NT2/D1 (cell line): ENCODE data around the gene RGS19.

Source experiments
- DNase-seq: peaks from one replicate; pipeline ENCODE4 v3.0.0-alpha.2; 2011; ENCODE audit warnings: low read depth, low spot score
- H3K27me3 ChIP-seq: 2 replicates; pipeline ENCODE4 v1.6.0; 2011; ENCODE audit warnings: mild to moderate bottlenecking; ENCODE audit not compliant: insufficient read length, insufficient read depth
- H3K36me3 ChIP-seq: 2 replicates; pipeline ENCODE4 v1.6.1; 2011; ENCODE audit warnings: mild to moderate bottlenecking, low read length, mixed read lengths; ENCODE audit not compliant: insufficient read depth, insufficient read length
- H3K4me1 ChIP-seq: 2 replicates; pipeline ENCODE4 v1.5.1; 2011; ENCODE audit not compliant: insufficient read depth, insufficient read length
- H3K4me3 ChIP-seq: 2 replicates; pipeline ENCODE4 v1.5.1; 2011; ENCODE audit warnings: low read depth; ENCODE audit not compliant: insufficient read length
- H3K9ac ChIP-seq: 2 replicates; pipeline ENCODE4 v1.6.0; 2011; ENCODE audit warnings: low read depth; ENCODE audit not compliant: insufficient read length
- H3K9me3 ChIP-seq: 2 replicates; pipeline ENCODE4 v1.5.1; 2011; ENCODE audit warnings: mild to moderate bottlenecking, low read length; ENCODE audit not compliant: insufficient read depth
- SUZ12 ChIP-seq: IDR thresholded peaks from 2 replicates; pipeline ENCODE4 v1.6.1; 2011; ENCODE audit not compliant: insufficient read length, insufficient read depth; ENCODE audit errors: extremely low read depth
- YY1 ChIP-seq: IDR thresholded peaks from 2 replicates; pipeline ENCODE4 v1.6.1; 2011; ENCODE audit not compliant: insufficient read length, insufficient read depth
- ZNF274 ChIP-seq: IDR thresholded peaks from 2 replicates; pipeline ENCODE4 v1.6.1; 2011; ENCODE audit warnings: mild to moderate bottlenecking, low read depth, low read length

Gene RGS19

DNA sequence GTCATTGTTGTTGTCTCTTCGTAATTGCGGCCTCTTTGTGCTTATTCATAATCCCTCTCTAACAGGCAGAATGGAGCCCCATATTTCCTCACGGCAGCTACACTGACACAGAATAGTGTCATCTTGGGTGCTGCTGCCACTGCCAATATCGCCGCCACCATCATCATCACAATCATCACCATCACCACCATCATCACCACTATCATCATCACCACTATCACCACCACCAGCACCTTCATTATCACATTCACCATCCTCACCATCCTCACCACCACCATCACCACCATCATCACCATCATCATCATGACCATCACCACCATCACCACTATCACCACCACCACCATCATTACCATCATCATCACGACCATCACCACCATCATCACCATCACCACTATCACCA lies 17.2 kb upstream of the RGS19 start:
- DNase-seq: no peak
- no peak for TF ChIP-seq YY1
- TF ChIP-seq SUZ12: no peak
- no peak for TF ChIP-seq ZNF274

DNA sequence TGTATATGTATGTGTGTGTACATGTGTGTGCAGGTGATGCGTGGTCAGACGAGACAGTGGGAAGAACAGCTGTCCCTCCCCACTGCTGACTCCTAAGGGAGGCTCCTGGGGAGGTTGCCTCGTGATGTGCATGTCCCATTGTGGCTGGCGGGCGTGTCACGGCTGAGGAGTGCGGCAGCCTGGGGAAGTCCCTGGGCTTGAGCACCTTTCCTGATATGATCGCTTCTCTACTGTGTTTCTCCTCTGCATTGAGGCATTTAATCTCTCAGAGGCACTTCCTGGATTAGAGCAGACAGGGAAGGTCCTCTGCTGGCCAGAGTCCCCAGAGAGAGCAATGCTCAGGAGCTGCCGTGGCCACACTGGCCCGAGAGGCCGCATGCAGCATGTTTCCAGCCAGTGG lies 16.6 kb upstream of the RGS19 start:
- H3K4me3 ChIP-seq: no peak overlapping the region
- peaks cover 19% of the 10 kb centered on the region for H3K4me1 ChIP-seq
- no peaks in the 10 kb centered on the region for H3K9me3 ChIP-seq
- peaks cover 11% of the 10 kb centered on the region for H3K27me3 ChIP-seq
- H3K9ac ChIP-seq: no peak overlapping the region
- TF ChIP-seq ZNF274 (no peak), SUZ12 (no peak), YY1 (no peak)
- DNase-seq: no peak
- H3K36me3 ChIP-seq: no peaks in the 10 kb centered on the region

More for the DNA sequence above, 17.2 kb upstream of the RGS19 start:
- Histone ChIP-seq H3K36me3 (no peaks in the 10 kb centered on the region), H3K9me3 (no peaks in the 10 kb centered on the region), H3K27me3 (peaks cover 17% of the 10 kb centered on the region), H3K4me1 (peaks cover 18% of the 10 kb centered on the region), H3K4me3 (no peak overlapping the region), H3K9ac (no peak overlapping the region)

DNA sequence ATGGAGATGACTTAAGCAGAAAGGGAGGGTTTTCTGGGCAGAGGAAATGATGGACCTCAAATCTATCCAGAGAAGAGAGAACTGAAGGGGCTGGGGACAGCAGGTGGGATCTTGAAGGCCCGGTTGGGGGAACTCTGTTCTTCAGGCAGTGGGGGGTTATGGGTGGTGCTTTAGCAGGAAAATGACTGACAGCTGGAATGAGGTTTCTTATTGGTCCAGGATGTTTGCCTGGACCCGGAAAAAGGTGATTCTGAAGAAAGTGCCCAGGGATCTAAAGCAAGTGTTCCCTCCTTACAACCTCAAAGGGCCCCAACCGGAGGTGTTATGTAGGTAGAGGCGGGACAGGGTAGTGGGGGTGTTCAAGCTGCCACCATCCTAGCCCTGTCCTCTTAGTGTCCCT lies 16.1 kb upstream of the RGS19 start:
- Histone ChIP-seq H3K4me1 (peaks cover 19% of the 10 kb centered on the region), H3K9ac (no peak overlapping the region), H3K9me3 (no peaks in the 10 kb centered on the region), H3K4me3 (no peak overlapping the region), H3K27me3 (peaks cover 6% of the 10 kb centered on the region), H3K36me3 (no peaks in the 10 kb centered on the region)
- no peak for DNase-seq
- TF ChIP-seq SUZ12 (no peak), ZNF274 (no peak), YY1 (no peak)

DNA sequence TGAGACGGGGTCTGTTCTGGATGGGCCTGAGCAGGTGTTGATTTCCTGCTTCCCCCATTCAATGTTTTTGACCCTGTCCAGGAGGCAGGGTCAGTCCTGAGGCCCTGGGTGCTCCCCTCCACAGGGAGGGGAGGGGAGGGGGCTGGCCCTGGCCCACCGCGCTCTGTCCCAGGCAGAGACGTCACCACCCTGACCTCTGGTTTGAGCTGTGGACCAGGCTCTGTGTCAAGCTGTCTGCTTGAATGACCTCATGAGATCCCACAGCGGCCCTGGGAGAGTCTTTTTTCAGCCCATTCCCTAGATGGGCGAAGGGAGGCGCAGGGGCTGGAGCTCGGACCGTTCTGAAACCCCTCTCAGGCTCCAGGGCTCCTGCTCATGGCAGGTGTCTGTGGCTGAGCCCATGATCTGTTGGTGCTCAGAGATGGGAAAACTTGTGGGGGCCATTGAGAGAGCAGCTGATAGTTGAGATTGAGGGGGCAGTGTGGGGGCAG lies 13.7 kb upstream of the RGS19 start:
- no peak overlapping the region for H3K4me3 ChIP-seq
- DNase-seq: no peak
- no peak for TF ChIP-seq SUZ12

DNA sequence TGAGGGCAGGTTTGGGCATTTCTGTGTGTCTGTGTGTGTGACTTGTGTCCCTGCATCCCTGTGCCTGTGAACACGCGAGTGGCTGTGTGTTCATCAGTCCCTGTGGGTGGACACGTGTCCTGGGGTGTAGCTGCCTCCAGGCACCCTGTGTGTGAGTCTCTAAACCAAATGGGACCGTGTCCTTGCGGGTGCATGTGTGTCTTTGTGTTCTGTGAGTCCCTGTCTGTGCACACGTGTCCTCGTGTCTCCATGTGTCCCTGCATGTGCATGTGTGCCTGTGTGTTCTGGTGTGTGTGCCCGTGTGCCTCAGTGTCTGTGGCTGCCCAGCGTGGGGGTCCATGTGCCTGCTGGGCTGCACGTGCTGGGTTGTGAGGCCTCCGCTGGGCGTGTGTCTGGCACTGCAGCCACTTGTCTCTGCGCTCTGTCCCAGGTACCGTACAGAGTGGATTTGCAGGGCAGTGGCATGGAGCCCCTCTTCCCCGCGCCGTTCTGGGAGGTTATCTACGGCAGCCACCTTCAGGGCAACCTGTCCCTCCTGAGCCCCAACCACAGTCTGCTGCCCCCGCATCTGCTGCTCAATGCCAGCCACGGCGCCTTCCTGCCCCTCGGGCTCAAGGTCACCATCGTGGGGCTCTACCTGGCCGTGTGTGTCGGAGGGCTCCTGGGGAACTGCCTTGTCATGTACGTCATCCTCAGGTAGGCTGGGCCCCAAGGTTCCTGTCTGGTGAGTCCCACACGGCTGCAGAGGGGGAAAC lies 13.1 kb upstream of the RGS19 start:
- 0 out of 2 replicates have a peak, but pooled peaks cover 5% of the 10 kb centered on the region for H3K9me3 ChIP-seq
- H3K4me3 ChIP-seq: no peak overlapping the region
- H3K36me3 ChIP-seq: no peaks in the 10 kb centered on the region
- TF ChIP-seq ZNF274: no peak
- TF ChIP-seq YY1: no peak
- TF ChIP-seq SUZ12: no peak
- no peak for DNase-seq
- no peak overlapping the region for H3K9ac ChIP-seq
- peaks cover 19% of the 10 kb centered on the region for H3K27me3 ChIP-seq
- H3K4me1 ChIP-seq: peaks cover 10% of the 10 kb centered on the region

More for the DNA sequence above, 13.7 kb upstream of the RGS19 start:
- H3K36me3 ChIP-seq: no peaks in the 10 kb centered on the region
- no peak overlapping the region for H3K9ac ChIP-seq
- peaks cover 19% of the 10 kb centered on the region for H3K27me3 ChIP-seq
- peaks cover 10% of the 10 kb centered on the region for H3K4me1 ChIP-seq
- H3K9me3 ChIP-seq: no peaks in the 10 kb centered on the region

GRCh38 chr20:64091770-64092169 lies 12.5 kb upstream of the RGS19 start:
- Histone ChIP-seq H3K36me3 (no peaks in the 10 kb centered on the region), H3K27me3 (peaks cover 21% of the 10 kb centered on the region), H3K9me3 (peaks cover 6% of the 10 kb centered on the region; the same call in 1 of the 2 replicates), H3K9ac (no peak overlapping the region), H3K4me1 (peaks cover 10% of the 10 kb centered on the region), H3K4me3 (no peak overlapping the region)
- TF ChIP-seq SUZ12 (no peak), YY1 (no peak), ZNF274 (no peak)
- DNase-seq: no peak

DNA sequence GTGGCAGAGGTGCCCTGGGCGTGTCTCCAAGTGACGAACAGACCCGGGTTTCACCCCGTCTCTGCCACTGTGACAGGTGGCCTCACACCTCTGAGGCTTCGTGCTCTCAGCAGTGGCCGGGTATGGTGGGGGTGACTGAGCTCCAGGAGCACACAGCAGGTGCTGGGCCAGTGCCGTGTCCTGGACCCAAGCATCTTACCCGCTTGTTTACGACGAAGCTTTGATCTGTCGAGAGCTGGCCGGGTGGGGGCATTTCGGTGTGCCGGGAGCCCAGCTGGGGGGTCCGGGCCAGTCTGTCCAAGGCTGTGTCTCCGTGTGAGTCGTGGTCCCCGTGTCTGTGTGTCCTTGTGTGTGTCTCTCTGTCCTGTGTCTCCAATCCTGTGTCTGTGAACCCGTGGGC lies 12.0 kb upstream of the RGS19 start:
- Histone ChIP-seq H3K36me3 (no peaks in the 10 kb centered on the region), H3K4me3 (no peak overlapping the region), H3K9me3 (peaks cover 6% of the 10 kb centered on the region; the same call in 1 of the 2 replicates), H3K9ac (no peak overlapping the region), H3K27me3 (peaks cover 25% of the 10 kb centered on the region), H3K4me1 (peaks cover 10% of the 10 kb centered on the region)
- TF ChIP-seq SUZ12 (no peak), ZNF274 (no peak), YY1 (no peak)
- DNase-seq: no peak
